Measurements from ENCODE around the gene PHB1.

The PHB1 gene

GRCh38 chr17:49439673-49440571, 25.2 kb upstream of the PHB1 start:
- FAIRE-seq, result no peak
- no peak for TF ChIP-seq CTCF (IDR thresholded peaks at IDR 0.05; ENCODE audit: insufficient read depth, missing control alignments)
- DNase-seq (ENCODE audit: insufficient read length, low spot score), result no peak

- FAIRE-seq (no peak), DNase-seq (ENCODE audit: insufficient read length, low spot score) (no peak)
- TF ChIP-seq CTCF (IDR thresholded peaks at IDR 0.05; ENCODE audit: insufficient read depth, missing control alignments), result no peak
These were observed 24.6 kb upstream of the PHB1 start for GRCh38 chr17:49439305-49439672.

GRCh38 chr17:49438436-49439278, 24.0 kb upstream of the PHB1 start:
- TF ChIP-seq CTCF (IDR thresholded peaks at IDR 0.05; ENCODE audit: insufficient read depth, missing control alignments), result no peak
- no peak for DNase-seq (ENCODE audit: insufficient read length, low spot score)
- FAIRE-seq, result no peak

GRCh38 chr17:49437696-49438435, 23.2 kb upstream of the PHB1 start:
- DNase-seq (ENCODE audit: insufficient read length, low spot score), result no peak
- no peak for TF ChIP-seq CTCF (IDR thresholded peaks at IDR 0.05; ENCODE audit: insufficient read depth, missing control alignments)
- no peak for FAIRE-seq

- no peak for FAIRE-seq
- no peak for DNase-seq (ENCODE audit: insufficient read length, low spot score)
- no peak for TF ChIP-seq CTCF (IDR thresholded peaks at IDR 0.05; ENCODE audit: insufficient read depth, missing control alignments)
These were observed 21.5 kb upstream of the PHB1 start for GRCh38 chr17:49436174-49436573.

- DNase-seq (ENCODE audit: insufficient read length, low spot score) (no peak), FAIRE-seq (no peak)
- no peak for TF ChIP-seq CTCF (IDR thresholded peaks at IDR 0.05; ENCODE audit: insufficient read depth, missing control alignments)
These were observed 21.0 kb upstream of the PHB1 start for GRCh38 chr17:49435671-49436029.

All from D721Med (cell line).